Thyroid gland (tissue), 4 donors: ENCODE data around the gene PEX11G. TPM values are rescaled to one million over a fixed set of nuclear protein-coding genes. Genes with fewer than 3 reads are reported as not detected.

Experiments
- DNase-seq, 2 donors: peaks; one replicate each; pipeline ENCODE4 v3.0.0-alpha.2; 2019
- H3K27ac ChIP-seq, 3 donors: fragments of 200-600 bp; sonication (generic); 1 replicate in 2 of 3; 2 replicates in 1 of 3; pipeline ENCODE4 v1.5.1; 2016 to 2019; ENCODE audit warnings: mild to moderate bottlenecking in 1 of 3, moderate library complexity in 1 of 3
- H3K27me3 ChIP-seq: fragments of 200-600 bp; sonication (generic); one replicate; pipeline ENCODE4 v1.5.1; 2019
- H3K36me3 ChIP-seq, 2 donors: fragments of 200-600 bp; sonication (generic); one replicate each; pipeline ENCODE4 v1.5.1; 2016 to 2019
- H3K4me1 ChIP-seq, 2 donors: fragments of 200-600 bp; sonication (generic); one replicate each; pipeline ENCODE4 v1.5.1; 2017 to 2019
- H3K4me3 ChIP-seq, 3 donors: fragments of 200-600 bp; sonication (generic); replicated peaks in 1 of 3; 1 replicate in 2 of 3; 2 replicates in 1 of 3; pipeline ENCODE4 v1.5.1; 2016; ENCODE audit warnings: mild to moderate bottlenecking in 1 of 3
- H3K9me3 ChIP-seq: fragments of 200-600 bp; sonication (generic); one replicate; pipeline ENCODE4 v1.5.1; 2017
- POLR2A ChIP-seq, 2 donors: fragments of 450-650 bp; IDR thresholded peaks; one replicate each; pipeline ENCODE4 v1.6.1; 2017; ENCODE audit warnings: antibody characterized with exemption in 2 of 2, mild to moderate bottlenecking in 2 of 2, moderate library complexity in 1 of 2
- WGBS, 2 donors: methylation state at CpG; one replicate each; pipeline ENCODE4 v1.1.5; 2017; 5-methylcytosine and 5-hydroxymethylcytosine counted together
- intact Hi-C: fragments of 100-400 bp; cut with DNase I; formaldehyde crosslinking; loops from one replicate; pipeline ENCODE4 v1.15.1; 2023
- total RNA-seq, 4 donors: library from RNA; depleted of rRNA; stranded (reverse); fragments of >200 nt; gene quantifications; one replicate each; pipeline ENCODE4 v1.2.3, GENCODE V29; 2016
- TF ChIP-seq, protein P1 (sequence below), 6 experiments: fragments of 200-600 bp in 3 of 6; fragments of 450-650 bp in 3 of 6; sonication (generic) in 3 of 6; IDR thresholded peaks; one replicate each; pipeline ENCODE4 v1.5.1; 2016 to 2019; ENCODE audit warnings: antibody characterized with exemption in 6 of 6, mild to moderate bottlenecking in 2 of 6, inconsistent platforms in 1 of 6, moderate library complexity in 1 of 6

The PEX11G gene
- total RNA-seq, 4 donors from 2014 or later: 2.3 to 11.5 (median 5.5) TPM

- peaks cover under 1% of the 10 kb centered on the region in 2 donors for H3K4me1 ChIP-seq
- H3K9me3 ChIP-seq: no peaks in the 10 kb centered on the region
- 50 to 56% methylated on average over 9 to 13 of the region's 13 CpGs for WGBS, 2 donors
- H3K36me3 ChIP-seq: no peaks in the 10 kb centered on the region
- TF ChIP-seq POLR2A (IDR thresholded peaks at IDR 0.05): no peak
- TF ChIP-seq, protein P1, sequence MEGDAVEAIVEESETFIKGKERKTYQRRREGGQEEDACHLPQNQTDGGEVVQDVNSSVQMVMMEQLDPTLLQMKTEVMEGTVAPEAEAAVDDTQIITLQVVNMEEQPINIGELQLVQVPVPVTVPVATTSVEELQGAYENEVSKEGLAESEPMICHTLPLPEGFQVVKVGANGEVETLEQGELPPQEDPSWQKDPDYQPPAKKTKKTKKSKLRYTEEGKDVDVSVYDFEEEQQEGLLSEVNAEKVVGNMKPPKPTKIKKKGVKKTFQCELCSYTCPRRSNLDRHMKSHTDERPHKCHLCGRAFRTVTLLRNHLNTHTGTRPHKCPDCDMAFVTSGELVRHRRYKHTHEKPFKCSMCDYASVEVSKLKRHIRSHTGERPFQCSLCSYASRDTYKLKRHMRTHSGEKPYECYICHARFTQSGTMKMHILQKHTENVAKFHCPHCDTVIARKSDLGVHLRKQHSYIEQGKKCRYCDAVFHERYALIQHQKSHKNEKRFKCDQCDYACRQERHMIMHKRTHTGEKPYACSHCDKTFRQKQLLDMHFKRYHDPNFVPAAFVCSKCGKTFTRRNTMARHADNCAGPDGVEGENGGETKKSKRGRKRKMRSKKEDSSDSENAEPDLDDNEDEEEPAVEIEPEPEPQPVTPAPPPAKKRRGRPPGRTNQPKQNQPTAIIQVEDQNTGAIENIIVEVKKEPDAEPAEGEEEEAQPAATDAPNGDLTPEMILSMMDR (IDR thresholded peaks at IDR 0.05): no peak
- peak overlapping the region in 2 of 3 donors; percentile 17 for H3K27ac ChIP-seq
- intact Hi-C loops: no loop called here
- no peak overlapping the region for H3K4me3 ChIP-seq
- no peaks in the 10 kb centered on the region for H3K27me3 ChIP-seq
- DNase-seq: no peak
These were observed 5.7 kb upstream of the PEX11G start for GRCh38 chr19:7494416-7495098.

DNA sequence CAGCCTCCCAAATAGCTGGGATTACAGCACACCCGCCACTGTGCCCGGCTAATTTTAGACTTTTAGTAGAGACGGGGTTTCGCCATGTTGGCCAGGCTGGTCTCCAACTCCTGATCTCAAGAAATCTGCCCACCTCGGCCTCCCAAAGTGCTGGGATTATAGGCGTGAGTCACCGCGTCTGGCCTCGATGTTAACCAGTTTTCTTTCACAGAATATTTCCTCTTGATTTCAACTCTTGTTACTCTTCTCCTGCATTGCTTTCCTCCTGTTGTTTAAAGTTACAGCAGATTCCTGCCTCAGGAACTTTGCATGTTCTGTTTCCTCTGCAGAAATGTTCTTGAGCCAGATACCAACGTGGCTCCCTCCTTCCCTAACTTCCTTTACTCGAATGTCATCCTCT lies 3.7 kb upstream of the PEX11G start:
- H3K27me3 ChIP-seq: no peaks in the 10 kb centered on the region
- 85% methylated on average over 11 of the region's 11 CpGs for whole genome bisulfite sequencing, 2 donors
- TF ChIP-seq, protein P1 (IDR thresholded peaks at IDR 0.05): no peak
- TF ChIP-seq POLR2A (IDR thresholded peaks at IDR 0.05): no peak
- intact Hi-C loops: no loop called here
- H3K36me3 ChIP-seq: no peaks in the 10 kb centered on the region
- no peak for DNase-seq
- no peak overlapping the region for H3K27ac ChIP-seq
- no peaks in the 10 kb centered on the region for H3K9me3 ChIP-seq
- peaks cover 9 to 11% of the 10 kb centered on the region in 2 donors for H3K4me1 ChIP-seq
- H3K4me3 ChIP-seq: no peak overlapping the region

DNA sequence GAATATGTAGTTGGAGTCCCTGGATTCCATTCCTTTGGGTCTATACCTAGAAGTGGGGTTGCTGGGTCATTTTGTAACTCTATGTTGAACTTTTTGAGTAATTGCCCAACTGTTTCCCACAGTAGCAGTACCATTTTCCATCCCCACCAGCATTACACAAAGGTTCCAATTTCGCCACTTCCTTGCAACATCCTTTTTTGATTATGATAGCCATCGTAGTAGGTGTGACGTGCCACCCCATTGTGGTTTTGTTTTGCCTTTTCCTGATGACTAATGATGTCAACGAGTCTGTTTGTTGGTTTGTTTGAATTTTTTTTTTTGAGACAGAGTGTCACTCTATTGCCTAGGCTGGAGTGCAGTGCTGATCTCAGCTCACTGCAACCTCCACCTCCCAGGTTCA lies 3.3 kb upstream of the PEX11G start:
- no peak for TF ChIP-seq POLR2A (IDR thresholded peaks at IDR 0.05)
- TF ChIP-seq, protein P1 (IDR thresholded peaks at IDR 0.05): no peak
- intact Hi-C loops: no loop called here
- Histone ChIP-seq H3K4me3 (no peak overlapping the region), H3K27me3 (no peaks in the 10 kb centered on the region), H3K4me1 (peaks cover 9 to 11% of the 10 kb centered on the region in 2 donors), H3K9me3 (no peaks in the 10 kb centered on the region), H3K36me3 (no peaks in the 10 kb centered on the region), H3K27ac (no peak overlapping the region)
- no peak for DNase-seq
- WGBS, 2 donors: 73 to 86% methylated on average over 4 of the region's 4 CpGs

DNA sequence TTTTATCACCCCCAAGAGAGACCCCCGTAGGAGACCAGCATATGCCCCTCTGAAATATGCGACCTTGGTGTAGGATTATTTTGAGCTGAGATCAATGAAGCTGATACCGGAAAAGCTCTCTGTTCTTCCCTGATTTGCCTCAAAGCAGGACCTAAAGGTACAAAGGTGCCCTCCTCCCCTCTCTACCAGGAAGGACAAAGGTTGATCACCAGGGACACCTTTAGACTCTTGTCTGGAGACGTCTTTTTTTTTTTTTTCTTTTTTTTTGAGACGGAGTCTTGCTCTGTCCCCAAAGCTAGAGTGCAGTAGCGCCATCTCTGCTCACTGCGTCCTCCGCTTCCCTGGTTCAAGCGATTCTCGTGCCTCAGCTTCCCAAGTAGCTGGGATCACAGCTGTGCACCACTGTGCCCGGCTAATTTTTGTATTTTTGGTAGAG lies 792 bp upstream of the PEX11G start:
- Histone ChIP-seq H3K27me3 (no peaks in the 10 kb centered on the region), H3K9me3 (no peaks in the 10 kb centered on the region), H3K36me3 (no peaks in the 10 kb centered on the region), H3K4me1 (peaks cover 9 to 11% of the 10 kb centered on the region in 2 donors), H3K4me3 (no peak overlapping the region), H3K27ac (peak overlapping the region in 1 of 3 donors; percentile 77)
- 82% methylated on average over 11 of the region's 11 CpGs for WGBS, 2 donors
- TF ChIP-seq, protein P1 (IDR thresholded peaks at IDR 0.05): no peak
- TF ChIP-seq POLR2A (IDR thresholded peaks at IDR 0.05): no peak
- intact Hi-C loops: no loop called here
- DNase-seq: no peak

DNA sequence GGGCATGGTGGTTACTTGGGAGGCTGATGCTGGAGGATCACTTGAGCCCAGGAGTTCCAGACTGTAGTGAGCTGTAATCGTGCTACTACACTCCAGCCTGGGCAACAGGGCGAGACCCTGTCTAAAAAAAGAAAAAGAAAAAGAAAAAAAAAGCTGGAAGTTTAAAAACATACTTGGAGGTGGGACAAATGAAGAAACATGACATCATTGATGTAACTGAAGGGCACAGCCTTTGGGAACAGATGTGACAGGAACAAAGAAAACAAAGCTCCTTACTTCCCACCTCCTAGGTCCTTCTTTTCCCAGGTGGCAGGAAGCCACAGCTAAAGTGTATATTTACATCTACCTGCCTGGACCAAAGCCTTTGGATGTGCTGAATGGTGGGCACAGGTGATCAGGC lies 1.9 kb downstream of the PEX11G start:
- no peak overlapping the region for H3K27ac ChIP-seq
- H3K4me3 ChIP-seq: no peak overlapping the region
- H3K4me1 ChIP-seq: peaks cover 11 to 13% of the 10 kb centered on the region in 2 donors
- no peaks in the 10 kb centered on the region for H3K27me3 ChIP-seq
- 70 to 74% methylated on average over 2 of the region's 2 CpGs for WGBS, 2 donors
- no peaks in the 10 kb centered on the region for H3K36me3 ChIP-seq
- intact Hi-C loops: no loop called here
- no peaks in the 10 kb centered on the region for H3K9me3 ChIP-seq
- DNase-seq: no peak
- no peak for TF ChIP-seq POLR2A (IDR thresholded peaks at IDR 0.05)
- TF ChIP-seq, protein P1 (IDR thresholded peaks at IDR 0.05): no peak
